NAMALWA (cell line): ENCODE measurements around the gene FGF12.

Experiments used
- DNase-seq: peaks from one replicate; pipeline ENCODE4 v3.0.0-alpha.2; 2015; ENCODE audit warnings: low spot score

Gene FGF12

GRCh38 chr3:192260116-192261010 lies 467.0 kb downstream of the FGF12 start:
- no peak for DNase-seq

- no peak for DNase-seq
These were observed 467.7 kb downstream of the FGF12 start for GRCh38 chr3:192259661-192260060.

- DNase-seq, result no peak
These were observed 468.6 kb downstream of the FGF12 start for GRCh38 chr3:192258721-192259120.

GRCh38 chr3:192255839-192256238 lies 471.5 kb downstream of the FGF12 start:
- no peak for DNase-seq

- DNase-seq, result no peak
These were observed 474.0 kb downstream of the FGF12 start for GRCh38 chr3:192253138-192253887.

- DNase-seq, result no peak
These were observed 477.8 kb downstream of the FGF12 start for GRCh38 chr3:192249516-192249915.

- no peak for DNase-seq
These were observed 480.3 kb downstream of the FGF12 start for GRCh38 chr3:192246847-192247559.

- DNase-seq, result no peak
These were observed 482.8 kb downstream of the FGF12 start for GRCh38 chr3:192244591-192244990.

GRCh38 chr3:192239956-192240355 lies 487.4 kb downstream of the FGF12 start:
- no peak for DNase-seq

- peak; percentile 13 for DNase-seq
These were observed 489.2 kb downstream of the FGF12 start for GRCh38 chr3:192237992-192238608.

- DNase-seq, result no peak
These were observed 497.5 kb downstream of the FGF12 start for GRCh38 chr3:192229866-192230265.

- no peak for DNase-seq
These were observed 502.6 kb downstream of the FGF12 start for GRCh38 chr3:192224634-192225155.

- DNase-seq, result no peak
These were observed 503.5 kb downstream of the FGF12 start for GRCh38 chr3:192223815-192224214.

- DNase-seq, result no peak
These were observed 506.4 kb downstream of the FGF12 start for GRCh38 chr3:192220915-192221314.

- no peak for DNase-seq
These were observed 507.4 kb downstream of the FGF12 start for GRCh38 chr3:192219926-192220325.

GRCh38 chr3:192216067-192216466 lies 511.3 kb downstream of the FGF12 start:
- DNase-seq, result no peak

GRCh38 chr3:192212979-192213378 lies 514.4 kb downstream of the FGF12 start:
- no peak for DNase-seq

- DNase-seq, result peak; percentile 16
These were observed 515.0 kb downstream of the FGF12 start for GRCh38 chr3:192212335-192212734.

GRCh38 chr3:192207651-192208050 lies 519.7 kb downstream of the FGF12 start:
- no peak for DNase-seq

- no peak for DNase-seq
These were observed 520.1 kb downstream of the FGF12 start for GRCh38 chr3:192207239-192207638.

- DNase-seq, result no peak
These were observed 533.3 kb downstream of the FGF12 start for GRCh38 chr3:192194085-192194484.
